AG04450 (cell line): ENCODE measurements around the gene KLF16. TPM values are rescaled to one million over a fixed set of nuclear protein-coding genes. Genes with fewer than 3 reads are reported as not detected.
"Not testable (repeated sequence)": the region's sequence is repeated elsewhere in the genome, so short reads cannot be mapped to it uniquely, and the experiment has no call there.

ENCODE experiments used
- CTCF ChIA-PET: fragments of 300-600, 350-600 bp; formaldehyde crosslinking; extraction: SDS; loops from one replicate; lab custom pipeline; 2022; ENCODE audit warnings: antibody characterized with exemption, inconsistent platforms; lab: Charles Lee
- POLR2A ChIA-PET: fragments of 350-600 bp; formaldehyde crosslinking; extraction: SDS; loops from one replicate; lab custom pipeline; 2021; ENCODE audit warnings: antibody characterized with exemption, inconsistent platforms; lab: Yijun Ruan, JAX
- DNase-seq: peaks from one replicate; pipeline ENCODE4 v3.0.0-alpha.2; 2011; ENCODE audit warnings: low read depth, low spot score
- H3K27ac ChIP-seq: one replicate; pipeline ENCODE4 v1.5.1; 2012; ENCODE audit warnings: low read depth, low read length, control low read depth
- H3K27me3 ChIP-seq: one replicate; pipeline ENCODE4 v1.6.0; 2012; ENCODE audit warnings: low read length; ENCODE audit not compliant: control insufficient read depth, insufficient read depth
- H3K4me3 ChIP-seq: 2 replicates; pipeline ENCODE4 v1.5.1; 2011; ENCODE audit warnings: mild to moderate bottlenecking, low read depth, low read length, control low read depth
- H3K9me3 ChIP-seq: 2 replicates; pipeline ENCODE4 v1.5.1; 2012; ENCODE audit warnings: low read length; ENCODE audit not compliant: control insufficient read depth, insufficient read depth
- polyA plus RNA-seq: library from polyadenylated mRNA; depleted of rRNA; stranded (reverse); fragments of >200 nt; gene quantifications from 2 replicates; pipeline ENCODE4 v1.2.3, GENCODE V29; 2011
- TF ChIP-seq, protein P1 (sequence below): IDR thresholded peaks from 2 replicates; pipeline ENCODE4 v1.5.1; 2011; ENCODE audit warnings: low read depth, low read length, control low read depth, inconsistent platforms

KLF16 gene
- polyA plus RNA-seq, 1 experiment, result 3.4 TPM

DNA sequence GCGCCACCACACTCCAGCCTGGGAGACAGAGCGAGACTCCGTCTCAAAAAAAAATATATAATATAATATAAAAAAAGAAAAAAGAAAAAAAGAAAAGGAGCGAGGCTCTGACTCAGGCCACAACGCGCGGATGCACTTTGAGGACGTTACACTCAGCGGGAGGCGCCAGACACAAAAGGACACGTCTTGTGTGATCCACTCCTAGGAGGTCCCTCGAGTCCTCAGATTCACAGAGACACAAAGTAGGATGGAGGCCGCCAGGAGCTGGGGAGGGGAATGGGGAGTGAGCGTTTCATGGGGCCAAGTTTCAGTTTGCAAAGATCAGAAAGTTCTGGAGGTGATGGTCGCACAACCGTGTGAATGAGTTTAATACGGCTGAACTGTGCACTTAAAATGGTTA is 30.4 kb upstream of the KLF16 start:
- TF ChIP-seq, protein P1, sequence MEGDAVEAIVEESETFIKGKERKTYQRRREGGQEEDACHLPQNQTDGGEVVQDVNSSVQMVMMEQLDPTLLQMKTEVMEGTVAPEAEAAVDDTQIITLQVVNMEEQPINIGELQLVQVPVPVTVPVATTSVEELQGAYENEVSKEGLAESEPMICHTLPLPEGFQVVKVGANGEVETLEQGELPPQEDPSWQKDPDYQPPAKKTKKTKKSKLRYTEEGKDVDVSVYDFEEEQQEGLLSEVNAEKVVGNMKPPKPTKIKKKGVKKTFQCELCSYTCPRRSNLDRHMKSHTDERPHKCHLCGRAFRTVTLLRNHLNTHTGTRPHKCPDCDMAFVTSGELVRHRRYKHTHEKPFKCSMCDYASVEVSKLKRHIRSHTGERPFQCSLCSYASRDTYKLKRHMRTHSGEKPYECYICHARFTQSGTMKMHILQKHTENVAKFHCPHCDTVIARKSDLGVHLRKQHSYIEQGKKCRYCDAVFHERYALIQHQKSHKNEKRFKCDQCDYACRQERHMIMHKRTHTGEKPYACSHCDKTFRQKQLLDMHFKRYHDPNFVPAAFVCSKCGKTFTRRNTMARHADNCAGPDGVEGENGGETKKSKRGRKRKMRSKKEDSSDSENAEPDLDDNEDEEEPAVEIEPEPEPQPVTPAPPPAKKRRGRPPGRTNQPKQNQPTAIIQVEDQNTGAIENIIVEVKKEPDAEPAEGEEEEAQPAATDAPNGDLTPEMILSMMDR, result no peak
- H3K27me3 ChIP-seq, result no peaks in the 10 kb centered on the region
- ChIA-PET CTCF (no interaction called here), POLR2A (no interaction called here)
- no peaks in the 10 kb centered on the region for H3K9me3 ChIP-seq
- H3K27ac ChIP-seq, result no peak overlapping the region
- no peak for DNase-seq
- no peak overlapping the region for H3K4me3 ChIP-seq

DNA sequence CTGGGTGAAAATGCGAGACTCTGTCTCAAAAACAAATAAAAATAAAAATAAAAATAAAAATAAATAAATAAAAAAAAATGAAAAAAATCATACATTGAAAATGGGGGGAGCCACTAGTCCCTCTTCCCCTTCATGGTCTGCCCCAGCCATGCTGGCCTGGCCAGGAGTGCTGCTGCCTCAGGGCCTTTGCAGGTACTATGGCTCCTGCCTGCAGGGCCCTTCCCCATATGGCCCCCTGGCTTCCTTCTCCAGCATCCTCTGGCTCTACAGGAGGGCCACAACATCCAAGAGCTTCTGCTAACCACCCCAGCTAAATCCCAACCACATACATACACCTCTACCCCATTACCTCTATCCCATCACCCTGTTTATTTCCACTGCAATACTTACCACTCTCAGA is 26.5 kb upstream of the KLF16 start:
- TF ChIP-seq, protein P1, result no peak
- no peaks in the 10 kb centered on the region for H3K9me3 ChIP-seq
- no peaks in the 10 kb centered on the region for H3K27me3 ChIP-seq
- ChIA-PET POLR2A (no interaction called here), CTCF (no interaction called here)
- no peak overlapping the region for H3K27ac ChIP-seq
- no peak for DNase-seq
- no peak overlapping the region for H3K4me3 ChIP-seq

DNA sequence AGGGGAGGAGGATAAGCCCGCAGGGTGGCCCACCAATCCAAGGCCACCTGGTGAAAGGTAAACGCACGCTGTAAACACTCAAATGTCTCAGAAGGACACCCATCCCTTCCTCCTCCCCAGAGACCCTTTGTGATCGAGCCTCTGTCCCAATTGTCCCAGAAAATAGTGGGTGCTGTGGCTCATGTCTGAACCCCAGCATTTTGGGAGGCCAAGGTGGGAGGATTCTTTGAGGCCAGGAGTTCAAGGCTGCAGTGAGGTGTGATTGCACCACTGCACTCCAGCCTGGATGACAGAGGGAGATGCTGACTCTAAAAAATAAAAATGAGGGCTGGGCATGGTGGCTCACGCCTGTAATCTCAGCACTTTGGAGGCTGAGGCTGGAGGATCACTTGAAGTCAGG is 25.0 kb upstream of the KLF16 start:
- POLR2A ChIA-PET, result no interaction called here
- no peak overlapping the region for H3K4me3 ChIP-seq
- H3K9me3 ChIP-seq, result no peaks in the 10 kb centered on the region
- TF ChIP-seq, protein P1, result no peak
- H3K27me3 ChIP-seq, result no peaks in the 10 kb centered on the region
- DNase-seq, result no peak
- no peak overlapping the region for H3K27ac ChIP-seq
- CTCF ChIA-PET, result no interaction called here

DNA sequence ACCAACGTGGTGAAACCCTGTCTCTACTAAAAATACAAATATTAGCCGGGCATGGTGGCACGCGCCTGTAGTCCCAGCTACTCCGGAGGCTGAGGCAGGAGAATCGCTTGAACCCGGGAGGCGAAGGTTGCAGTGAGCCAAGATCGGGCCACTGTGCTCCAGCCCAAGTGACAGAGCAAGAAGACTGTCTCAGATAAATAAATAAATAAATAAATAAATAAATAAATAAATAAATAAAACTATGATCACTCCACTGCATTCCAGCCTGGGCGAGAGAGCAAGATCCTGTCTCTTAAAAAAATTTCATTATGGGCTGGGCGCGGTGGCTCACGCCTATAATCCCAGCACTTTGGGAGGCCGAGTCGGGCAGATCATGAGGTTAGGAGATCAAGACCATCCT is 23.0 kb upstream of the KLF16 start:
- H3K27me3 ChIP-seq, H3K27ac ChIP-seq, POLR2A ChIA-PET, DNase-seq, H3K9me3 ChIP-seq, H3K4me3 ChIP-seq: not testable (repeated sequence)
- CTCF ChIA-PET, result interaction anchor here (1.4 kb wide), 1 partner anchor 11 kb away, joined by 4 read pairs; no protein-coding TSS in a partner anchor

DNA sequence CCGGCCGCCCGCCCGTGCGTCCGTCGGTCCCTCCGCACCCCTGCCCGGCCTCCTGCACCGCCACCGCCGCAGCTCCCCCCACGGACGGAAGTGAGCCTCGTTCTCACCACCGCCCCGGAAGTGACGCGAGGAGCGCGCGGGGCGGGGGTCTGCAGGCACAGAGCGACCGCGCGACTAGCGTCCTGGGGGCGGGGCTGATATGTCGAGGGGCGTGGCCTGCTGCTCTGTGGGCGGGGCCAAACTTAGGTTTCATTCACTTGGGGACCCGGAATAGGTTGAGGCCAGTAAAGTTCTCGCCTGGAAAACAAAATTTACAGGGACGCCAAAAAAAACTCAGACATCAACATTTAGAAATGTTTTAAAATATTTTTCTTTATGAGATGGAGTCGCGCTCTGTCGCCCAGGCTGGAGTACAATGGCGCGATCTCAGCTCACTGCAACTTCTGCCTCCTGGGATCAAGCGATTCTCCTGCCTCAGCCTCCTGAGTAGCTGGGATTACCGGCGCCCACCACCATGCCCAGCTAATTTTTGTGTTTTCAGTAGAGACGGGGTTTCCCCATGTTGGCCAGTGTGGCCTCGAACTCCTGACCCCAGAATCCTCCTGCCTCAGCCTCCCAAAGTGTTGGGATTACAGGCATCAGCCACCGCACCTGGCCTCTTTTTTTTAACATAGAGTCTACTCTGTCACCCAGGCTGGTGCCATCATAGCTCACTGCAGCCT is 22.2 kb upstream of the KLF16 start, which contains the start of gene ABHD17A:
ABHD17A (minus strand) TSS at position 99 of the 722 bp plus-strand sequence. CDS start 3,930 bp downstream, outside the sequence.
- Histone ChIP-seq H3K4me3 (peak within 1 kb of the TSS; percentile 86), H3K27ac (peak within 1 kb of the TSS; percentile 31)
- peak; percentile 72 for DNase-seq
- CTCF ChIA-PET, result interaction anchor here (0.6 to 1.4 kb wide), 3 partner anchors 12 to 21 kb away, joined by 4 read pairs; no protein-coding TSS in a partner anchor
- not testable (repeated sequence) for H3K9me3 ChIP-seq, H3K27me3 ChIP-seq
- POLR2A ChIA-PET, result interaction anchor here (0.6 to 0.9 kb wide), 3 partner anchors 9 to 95 kb away, joined by 3 to 5 read pairs (median 4); no protein-coding TSS in a partner anchor
